HCT116 (cell line): ENCODE results near the gene ELAVL3. TPM values are rescaled to one million over a fixed set of nuclear protein-coding genes. Genes with fewer than 3 reads are reported as not detected.

Experiments
- ATAC-seq: fragments of 200-7000 bp; cut with Tn5 transposase; 2 replicates; pipeline ENCODE4 v1.9.1; 2020; ENCODE audit warnings: mild to moderate bottlenecking, moderate library complexity
- BruUV-seq: library from RNA; stranded (reverse); fragments of 400-500 nt; replicated peaks from 2 replicates; lab custom pipeline; 2021; lab: Mats Ljungman, UMichigan
- CTCF ChIA-PET: fragments of 300-600 bp; sonication (Branson Sonifier 250); formaldehyde crosslinking; loops from one replicate; lab custom pipeline; 2021; ENCODE audit warnings: antibody characterized with exemption; lab: Charles Lee
- POLR2A ChIA-PET: fragments of 300-600, 350-600 bp; sonication (Branson Sonifier 250); formaldehyde crosslinking; loops from one replicate; lab custom pipeline; 2021; ENCODE audit warnings: antibody characterized with exemption; lab: Charles Lee
- RAD21 ChIA-PET, 2 experiments: fragments of 300-600 bp; sonication (Branson Sonifier 250); formaldehyde crosslinking; loops; one replicate each; lab custom pipeline; 2023; ENCODE audit warnings: low total read pairs in 2 of 2; ENCODE audit not compliant: uncharacterized antibody in 2 of 2, unreplicated experiment in 2 of 2, low non-redundant PET in 1 of 2; lab: Charles Lee
- DNase-seq: peaks from one replicate; pipeline ENCODE4 v3.0.0-alpha.2; 2010; ENCODE audit warnings: low read depth, low spot score
- H2AFZ ChIP-seq: fragments of 200-600 bp; shearing (Covaris generic), sonication (generic); 2 replicates; pipeline ENCODE4 v1.6.1; 2017; ENCODE audit warnings: low read depth, mixed run types, mixed read lengths, antibody characterized with exemption, low read length; ENCODE audit not compliant: poor library complexity, severe bottlenecking
- H3K27ac ChIP-seq: 2 replicates; pipeline ENCODE4 v1.5.1; 2012; ENCODE audit warnings: low read depth, low read length
- H3K27me3 ChIP-seq: fragments of 200-600 bp; sonication (generic); 2 replicates; pipeline ENCODE4 v1.6.1; 2016; ENCODE audit warnings: mixed run types, low read length, mixed read lengths; ENCODE audit not compliant: insufficient read depth
- H3K36me3 ChIP-seq, 2 experiments: fragments of 200-500 bp in 1 of 2; fragments of 200-600 bp in 1 of 2; sonication (Bioruptor generic) in 1 of 2; sonication (generic) in 1 of 2; 2 replicates each; pipeline versions ENCODE4 v1.5.1 to v1.6.1; 2014 to 2016; ENCODE audit warnings: low read length in 2 of 2, inconsistent platforms in 1 of 2, mixed read lengths in 1 of 2, mixed run types in 1 of 2; ENCODE audit not compliant: insufficient read depth in 2 of 2, control insufficient read depth in 1 of 2
- H3K4me1 ChIP-seq, 2 experiments: fragments of 200-600 bp in 1 of 2; sonication (generic) in 1 of 2; 2 replicates each; pipeline versions ENCODE4 v1.5.1 to v1.6.1; 2012 to 2017; ENCODE audit warnings: low read length in 2 of 2, inconsistent platforms in 1 of 2, mild to moderate bottlenecking in 1 of 2, mixed read lengths in 1 of 2, mixed run types in 1 of 2, moderate library complexity in 1 of 2; ENCODE audit not compliant: insufficient read depth in 2 of 2, control insufficient read depth in 1 of 2
- H3K4me2 ChIP-seq: fragments of 200-600 bp; sonication (generic); 2 replicates; pipeline ENCODE4 v1.6.1; 2017; ENCODE audit warnings: mixed run types, low read length, mixed read lengths
- H3K4me3 ChIP-seq, 2 experiments: fragments of 200-600 bp in 1 of 2; sonication (generic) in 1 of 2; replicated peaks in 1 of 2; 2 replicates each; pipeline ENCODE4 v1.5.1; 2011 to 2016; ENCODE audit warnings: low read length in 2 of 2, control low read depth in 1 of 2, low read depth in 1 of 2, mild to moderate bottlenecking in 1 of 2, mixed read lengths in 1 of 2, mixed run types in 1 of 2
- H3K79me2 ChIP-seq: fragments of 200-600 bp; sonication (generic); 2 replicates; pipeline ENCODE4 v1.6.1; 2017; ENCODE audit warnings: mild to moderate bottlenecking, mixed run types, low read length, moderate library complexity, mixed read lengths; ENCODE audit not compliant: insufficient read depth
- H3K9ac ChIP-seq: fragments of 200-600 bp; sonication (generic); 2 replicates; pipeline ENCODE4 v1.6.1; 2016; ENCODE audit warnings: low read length, mixed read lengths
- H3K9me2 ChIP-seq: fragments of 200-600 bp; sonication (generic), shearing (Covaris generic); 2 replicates; pipeline ENCODE4 v1.6.1; 2017; ENCODE audit warnings: mixed run types, mild to moderate bottlenecking, moderate library complexity; ENCODE audit not compliant: insufficient read depth
- H3K9me3 ChIP-seq, 2 experiments: fragments of 200-500 bp in 1 of 2; fragments of 200-600 bp in 1 of 2; sonication (Bioruptor generic) in 1 of 2; sonication (generic) in 1 of 2; 2 replicates each; pipeline ENCODE4 v1.6.1; 2014 to 2017; ENCODE audit warnings: low read length in 2 of 2, mixed read lengths in 2 of 2, inconsistent platforms in 1 of 2, low read depth in 1 of 2, mild to moderate bottlenecking in 1 of 2, mixed run types in 1 of 2, moderate library complexity in 1 of 2; ENCODE audit not compliant: control insufficient read depth in 1 of 2, insufficient read depth in 1 of 2
- H4K20me1 ChIP-seq: fragments of 200-600 bp; sonication (generic), shearing (Covaris generic); 2 replicates; pipeline ENCODE4 v1.6.1; 2017; ENCODE audit warnings: mixed run types, mild to moderate bottlenecking, moderate library complexity; ENCODE audit not compliant: insufficient read depth
- ATF3 ChIP-seq: IDR thresholded peaks from 2 replicates; pipeline ENCODE4 v1.6.1; 2012
- CEBPB ChIP-seq: IDR thresholded peaks from 2 replicates; pipeline ENCODE4 v1.6.1; 2012; ENCODE audit warnings: low read depth
- ELF1 ChIP-seq: IDR thresholded peaks from 2 replicates; pipeline ENCODE4 v1.6.1; 2012; ENCODE audit warnings: low read depth, borderline replicate concordance
- EZH2phosphoT487 ChIP-seq: fragments of 200-600 bp; IDR thresholded peaks from 2 replicates; pipeline ENCODE4 v1.6.1; 2018; ENCODE audit warnings: antibody characterized with exemption, borderline replicate concordance
- FOSL1 ChIP-seq: IDR thresholded peaks from 2 replicates; pipeline ENCODE4 v1.6.1; 2012; ENCODE audit warnings: low read depth
- POLR2A ChIP-seq: IDR thresholded peaks from 2 replicates; pipeline ENCODE4 v1.7.0; 2011; ENCODE audit warnings: borderline replicate concordance; ENCODE audit not compliant: insufficient read depth, insufficient read length; ENCODE audit errors: extremely low read depth
- SRF ChIP-seq: IDR thresholded peaks from 2 replicates; pipeline ENCODE4 v1.6.1; 2012; ENCODE audit warnings: low read depth
- TCF7L2 ChIP-seq: IDR thresholded peaks from 2 replicates; pipeline ENCODE4 v1.7.0; 2011; ENCODE audit warnings: borderline replicate concordance, inconsistent platforms; ENCODE audit not compliant: insufficient read depth, insufficient read length; ENCODE audit errors: extremely low read depth
- YY1 ChIP-seq: IDR thresholded peaks from 2 replicates; pipeline ENCODE4 v1.6.1; 2011; ENCODE audit warnings: low read length, low read depth, moderate library complexity, mild to moderate bottlenecking; ENCODE audit not compliant: insufficient replicate concordance; ENCODE audit errors: extremely low read depth
- ZNF274 ChIP-seq: fragments of 200-500 bp; sonication (Bioruptor generic); IDR thresholded peaks from 2 replicates; pipeline ENCODE4 v1.6.1; 2014; ENCODE audit warnings: mild to moderate bottlenecking, low read depth, low read length, inconsistent platforms
- intact Hi-C: fragments of 100-400 bp; cut with micrococcal nuclease; formaldehyde crosslinking; loops from 2 replicates; pipeline ENCODE4 v1.10.0; 2022
- total RNA-seq: library from RNA; stranded (reverse); gene quantifications from one replicate; pipeline ENCODE4 v1.2.1, GENCODE V29; 2021; ENCODE audit not compliant: unreplicated experiment
- TF ChIP-seq, protein P1 (sequence below): IDR thresholded peaks from 2 replicates; pipeline ENCODE4 v1.6.1; 2012; ENCODE audit warnings: low read depth
- TF ChIP-seq, protein P2 (sequence below): IDR thresholded peaks from 2 replicates; pipeline ENCODE4 v1.6.1; 2011; ENCODE audit warnings: mild to moderate bottlenecking, low read length, moderate library complexity; ENCODE audit not compliant: insufficient replicate concordance; ENCODE audit errors: extremely low read depth
- TF ChIP-seq, protein P3 (sequence below): IDR thresholded peaks from 2 replicates; pipeline ENCODE4 v1.6.1; 2012
- TF ChIP-seq, protein P4 (sequence below), 3 experiments: fragments of 200-600 bp in 1 of 3; sonication (generic) in 1 of 3; IDR thresholded peaks in 2 of 3; conservative IDR thresholded peaks in 1 of 3; 2 replicates each; pipeline ENCODE4 v1.5.1; 2012 to 2017; ENCODE audit warnings: low read depth in 2 of 3, low read length in 2 of 3, antibody characterized with exemption in 1 of 3, borderline replicate concordance in 1 of 3, control low read depth in 1 of 3, mild to moderate bottlenecking in 1 of 3, mixed read lengths in 1 of 3, mixed run types in 1 of 3, moderate library complexity in 1 of 3; ENCODE audit not compliant: insufficient read depth in 1 of 3

Gene ELAVL3
- total RNA-seq, 1 experiment from 2014 or later: 0.05 TPM

DNA sequence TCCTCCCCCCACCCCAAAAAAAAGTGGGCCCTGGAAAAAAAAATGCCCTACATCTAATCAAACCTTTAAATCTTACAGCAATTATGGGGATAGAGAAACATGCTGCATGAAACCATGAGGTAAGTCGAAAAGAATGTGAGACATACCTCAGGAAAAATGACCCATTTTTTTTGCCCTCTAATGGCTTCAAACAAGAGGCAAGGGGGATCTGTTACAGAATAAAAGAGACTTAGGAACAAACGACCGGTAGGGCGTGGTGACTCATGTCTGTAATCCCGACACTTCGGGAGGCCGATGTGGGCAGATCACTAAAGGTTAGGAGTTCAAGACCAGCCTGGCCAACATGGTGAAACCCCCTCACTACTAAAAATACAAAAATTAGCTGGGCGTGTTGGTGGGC lies 70.2 kb downstream of the ELAVL3 start (continued):
- TF ChIP-seq YY1: no peak
- no peak for TF ChIP-seq POLR2A

DNA sequence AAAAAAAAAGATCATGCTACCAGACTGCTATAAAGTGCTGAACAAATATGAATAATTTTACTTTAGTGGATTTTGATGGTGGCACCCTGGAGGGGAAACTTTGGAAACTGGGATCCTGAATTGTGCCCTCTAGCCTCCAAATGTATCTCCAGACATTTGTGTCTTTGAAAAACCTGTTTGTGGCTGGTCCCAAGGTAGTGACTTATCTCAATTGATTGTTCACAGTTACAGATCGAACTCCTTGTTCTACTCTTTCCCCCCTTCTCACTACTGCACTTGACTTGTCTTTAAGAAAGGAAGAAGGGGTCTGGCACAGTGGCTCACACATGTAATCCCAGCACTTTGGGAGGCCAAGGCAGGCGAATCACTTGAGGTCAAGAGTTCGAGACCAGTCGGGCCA lies 72.3 kb downstream of the ELAVL3 start:
- CTCF ChIA-PET: no interaction called here
- H4K20me1 ChIP-seq: no peaks in the 10 kb centered on the region
- no peak overlapping the region for H3K27ac ChIP-seq
- H3K9me2 ChIP-seq: no peaks in the 10 kb centered on the region
- no peak overlapping the region for H3K9ac ChIP-seq
- intact Hi-C loops: no loop called here
- peaks cover 0 to 10% of the 10 kb centered on the region in 2 experiments; a peak in 3 of 4 replicates for H3K4me1 ChIP-seq
- POLR2A ChIA-PET: no interaction called here
- H3K27me3 ChIP-seq: no peaks in the 10 kb centered on the region
- no peak for TF ChIP-seq ATF3
- TF ChIP-seq, protein P1, sequence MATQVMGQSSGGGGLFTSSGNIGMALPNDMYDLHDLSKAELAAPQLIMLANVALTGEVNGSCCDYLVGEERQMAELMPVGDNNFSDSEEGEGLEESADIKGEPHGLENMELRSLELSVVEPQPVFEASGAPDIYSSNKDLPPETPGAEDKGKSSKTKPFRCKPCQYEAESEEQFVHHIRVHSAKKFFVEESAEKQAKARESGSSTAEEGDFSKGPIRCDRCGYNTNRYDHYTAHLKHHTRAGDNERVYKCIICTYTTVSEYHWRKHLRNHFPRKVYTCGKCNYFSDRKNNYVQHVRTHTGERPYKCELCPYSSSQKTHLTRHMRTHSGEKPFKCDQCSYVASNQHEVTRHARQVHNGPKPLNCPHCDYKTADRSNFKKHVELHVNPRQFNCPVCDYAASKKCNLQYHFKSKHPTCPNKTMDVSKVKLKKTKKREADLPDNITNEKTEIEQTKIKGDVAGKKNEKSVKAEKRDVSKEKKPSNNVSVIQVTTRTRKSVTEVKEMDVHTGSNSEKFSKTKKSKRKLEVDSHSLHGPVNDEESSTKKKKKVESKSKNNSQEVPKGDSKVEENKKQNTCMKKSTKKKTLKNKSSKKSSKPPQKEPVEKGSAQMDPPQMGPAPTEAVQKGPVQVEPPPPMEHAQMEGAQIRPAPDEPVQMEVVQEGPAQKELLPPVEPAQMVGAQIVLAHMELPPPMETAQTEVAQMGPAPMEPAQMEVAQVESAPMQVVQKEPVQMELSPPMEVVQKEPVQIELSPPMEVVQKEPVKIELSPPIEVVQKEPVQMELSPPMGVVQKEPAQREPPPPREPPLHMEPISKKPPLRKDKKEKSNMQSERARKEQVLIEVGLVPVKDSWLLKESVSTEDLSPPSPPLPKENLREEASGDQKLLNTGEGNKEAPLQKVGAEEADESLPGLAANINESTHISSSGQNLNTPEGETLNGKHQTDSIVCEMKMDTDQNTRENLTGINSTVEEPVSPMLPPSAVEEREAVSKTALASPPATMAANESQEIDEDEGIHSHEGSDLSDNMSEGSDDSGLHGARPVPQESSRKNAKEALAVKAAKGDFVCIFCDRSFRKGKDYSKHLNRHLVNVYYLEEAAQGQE: no peak
- no peak for TF ChIP-seq ELF1
- no peak for TF ChIP-seq CEBPB
- no peak for TF ChIP-seq EZH2phosphoT487
- no peak for TF ChIP-seq POLR2A
- no peak for TF ChIP-seq TCF7L2
- TF ChIP-seq, protein P2, sequence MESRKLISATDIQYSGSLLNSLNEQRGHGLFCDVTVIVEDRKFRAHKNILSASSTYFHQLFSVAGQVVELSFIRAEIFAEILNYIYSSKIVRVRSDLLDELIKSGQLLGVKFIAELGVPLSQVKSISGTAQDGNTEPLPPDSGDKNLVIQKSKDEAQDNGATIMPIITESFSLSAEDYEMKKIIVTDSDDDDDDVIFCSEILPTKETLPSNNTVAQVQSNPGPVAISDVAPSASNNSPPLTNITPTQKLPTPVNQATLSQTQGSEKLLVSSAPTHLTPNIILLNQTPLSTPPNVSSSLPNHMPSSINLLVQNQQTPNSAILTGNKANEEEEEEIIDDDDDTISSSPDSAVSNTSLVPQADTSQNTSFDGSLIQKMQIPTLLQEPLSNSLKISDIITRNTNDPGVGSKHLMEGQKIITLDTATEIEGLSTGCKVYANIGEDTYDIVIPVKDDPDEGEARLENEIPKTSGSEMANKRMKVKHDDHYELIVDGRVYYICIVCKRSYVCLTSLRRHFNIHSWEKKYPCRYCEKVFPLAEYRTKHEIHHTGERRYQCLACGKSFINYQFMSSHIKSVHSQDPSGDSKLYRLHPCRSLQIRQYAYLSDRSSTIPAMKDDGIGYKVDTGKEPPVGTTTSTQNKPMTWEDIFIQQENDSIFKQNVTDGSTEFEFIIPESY: no peak
- TF ChIP-seq SRF: no peak
- TF ChIP-seq, protein P3, sequence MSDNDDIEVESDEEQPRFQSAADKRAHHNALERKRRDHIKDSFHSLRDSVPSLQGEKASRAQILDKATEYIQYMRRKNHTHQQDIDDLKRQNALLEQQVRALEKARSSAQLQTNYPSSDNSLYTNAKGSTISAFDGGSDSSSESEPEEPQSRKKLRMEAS: no peak
- no peak for TF ChIP-seq FOSL1
- TF ChIP-seq, protein P4, sequence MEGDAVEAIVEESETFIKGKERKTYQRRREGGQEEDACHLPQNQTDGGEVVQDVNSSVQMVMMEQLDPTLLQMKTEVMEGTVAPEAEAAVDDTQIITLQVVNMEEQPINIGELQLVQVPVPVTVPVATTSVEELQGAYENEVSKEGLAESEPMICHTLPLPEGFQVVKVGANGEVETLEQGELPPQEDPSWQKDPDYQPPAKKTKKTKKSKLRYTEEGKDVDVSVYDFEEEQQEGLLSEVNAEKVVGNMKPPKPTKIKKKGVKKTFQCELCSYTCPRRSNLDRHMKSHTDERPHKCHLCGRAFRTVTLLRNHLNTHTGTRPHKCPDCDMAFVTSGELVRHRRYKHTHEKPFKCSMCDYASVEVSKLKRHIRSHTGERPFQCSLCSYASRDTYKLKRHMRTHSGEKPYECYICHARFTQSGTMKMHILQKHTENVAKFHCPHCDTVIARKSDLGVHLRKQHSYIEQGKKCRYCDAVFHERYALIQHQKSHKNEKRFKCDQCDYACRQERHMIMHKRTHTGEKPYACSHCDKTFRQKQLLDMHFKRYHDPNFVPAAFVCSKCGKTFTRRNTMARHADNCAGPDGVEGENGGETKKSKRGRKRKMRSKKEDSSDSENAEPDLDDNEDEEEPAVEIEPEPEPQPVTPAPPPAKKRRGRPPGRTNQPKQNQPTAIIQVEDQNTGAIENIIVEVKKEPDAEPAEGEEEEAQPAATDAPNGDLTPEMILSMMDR (IDR thresholded peaks at IDR 0.05 in 2 of 3, conservative IDR thresholded peaks at IDR 0.05 in 1 of 3; ENCODE audit: borderline replicate concordance in 1 of 3, insufficient read depth in 1 of 3, low read depth in 2 of 3, low read length in 2 of 3): no peak
- no peak for TF ChIP-seq ZNF274
- TF ChIP-seq, all 23 proteins: peak for 0
- no peak overlapping the region for H3K4me2 ChIP-seq
- ATAC-seq (no peak), DNase-seq (no peak)
- H3K79me2 ChIP-seq: no peaks in the 10 kb centered on the region; the same call in 1 of the 2 replicates
- RAD21 ChIA-PET: no interaction called here
- peaks cover 4 to 18% of the 10 kb centered on the region in 2 experiments for H3K36me3 ChIP-seq
- H3K4me3 ChIP-seq: no peak overlapping the region
- no TSS peak for BruUV-seq
- H2AFZ ChIP-seq: no peak overlapping the region
- H3K9me3 ChIP-seq: no peaks in the 10 kb centered on the region
